Measurements from ENCODE around the gene SORT1. TPM values are rescaled to one million over a fixed set of nuclear protein-coding genes. Genes with fewer than 3 reads are reported as not detected.

Gene SORT1
- total RNA-seq, 1 donor from 2014 or later, result 30.7 TPM

DNA sequence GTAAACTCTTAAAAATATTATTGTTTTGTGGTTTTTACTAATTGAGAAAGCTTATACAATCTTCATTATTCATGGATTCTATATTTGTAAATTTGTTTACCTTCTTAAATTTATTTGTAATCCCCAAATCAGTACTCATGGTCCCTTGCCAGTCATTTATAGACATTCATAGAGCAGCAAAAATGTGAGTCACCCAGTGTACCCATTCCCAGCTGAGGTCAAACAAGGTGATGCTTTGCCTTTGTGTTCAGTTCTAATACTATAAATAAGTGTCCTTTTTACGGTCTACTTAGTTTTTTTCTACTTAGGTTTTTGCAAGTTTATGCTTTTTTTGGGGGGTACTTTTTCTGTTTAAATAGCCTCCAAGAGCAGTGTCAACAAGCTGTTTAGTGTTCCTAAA, 36.1 kb downstream of the SORT1 start:
- no peaks in the 10 kb centered on the region for H3K27me3 ChIP-seq
- H3K27ac ChIP-seq, result no peak overlapping the region
- intact Hi-C loops (cut with DNase I), result no loop called here
- TF ChIP-seq POLR2AphosphoS5 (IDR thresholded peaks at IDR 0.05; ENCODE audit: insufficient read depth in 1 of 2, low read depth in 1 of 2) (no peak), CTCF (IDR thresholded peaks at IDR 0.05) (no peak), POLR2A (IDR thresholded peaks at IDR 0.05) (no peak)
- no peaks in the 10 kb centered on the region for H3K9me3 ChIP-seq
- no peak for DNase-seq (ENCODE audit: extremely low spot score in 2 of 2)
- peaks cover 0 to 2% of the 10 kb centered on the region in 2 donors for H3K36me3 ChIP-seq
- H3K4me1 ChIP-seq, result peaks cover 8% of the 10 kb centered on the region
- no peak overlapping the region for H3K4me3 ChIP-seq

DNA sequence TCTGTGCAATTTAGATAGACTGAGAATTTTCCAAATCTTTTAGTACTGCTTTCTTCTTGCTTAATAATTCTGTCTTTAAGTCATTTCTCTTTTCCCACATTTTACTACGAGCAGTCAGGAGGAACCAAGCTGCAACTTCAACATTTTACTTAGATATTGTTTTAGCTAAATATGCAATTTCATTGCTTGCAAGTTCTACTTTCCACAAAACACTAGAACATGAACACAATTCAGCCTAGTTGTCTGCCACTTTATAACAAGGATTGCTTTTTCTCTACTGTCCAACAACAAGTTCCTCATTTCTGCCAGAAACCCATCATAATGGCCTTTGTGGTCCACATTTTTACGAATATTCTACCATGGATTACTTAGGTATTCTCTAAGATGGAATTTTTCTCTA, 36.6 kb downstream of the SORT1 start:
- no peaks in the 10 kb centered on the region for H3K27me3 ChIP-seq
- H3K4me1 ChIP-seq, result peaks cover 8% of the 10 kb centered on the region
- H3K4me3 ChIP-seq, result no peak overlapping the region
- no peak for TF ChIP-seq POLR2AphosphoS5 (IDR thresholded peaks at IDR 0.05; ENCODE audit: insufficient read depth in 1 of 2, low read depth in 1 of 2)
- no peaks in the 10 kb centered on the region for H3K36me3 ChIP-seq
- intact Hi-C loops (cut with DNase I), result no loop called here
- no peaks in the 10 kb centered on the region for H3K9me3 ChIP-seq
- no peak for DNase-seq (ENCODE audit: extremely low spot score in 2 of 2)
- H3K27ac ChIP-seq, result no peak overlapping the region

- Histone ChIP-seq H3K4me3 (no peak overlapping the region), H3K9me3 (no peaks in the 10 kb centered on the region), H3K27ac (no peak overlapping the region), H3K4me1 (peaks cover 8% of the 10 kb centered on the region), H3K36me3 (no peaks in the 10 kb centered on the region), H3K27me3 (no peaks in the 10 kb centered on the region)
- intact Hi-C loops (cut with DNase I), result no loop called here
- TF ChIP-seq POLR2AphosphoS5 (IDR thresholded peaks at IDR 0.05; ENCODE audit: insufficient read depth in 1 of 2, low read depth in 1 of 2), result no peak
- no peak for TF ChIP-seq POLR2A (IDR thresholded peaks at IDR 0.05)
- TF ChIP-seq CTCF (IDR thresholded peaks at IDR 0.05), result no peak
- DNase-seq (ENCODE audit: extremely low spot score in 2 of 2), result no peak
These were observed 40.1 kb downstream of the SORT1 start for GRCh38 chr1:109357616-109358015.

DNA sequence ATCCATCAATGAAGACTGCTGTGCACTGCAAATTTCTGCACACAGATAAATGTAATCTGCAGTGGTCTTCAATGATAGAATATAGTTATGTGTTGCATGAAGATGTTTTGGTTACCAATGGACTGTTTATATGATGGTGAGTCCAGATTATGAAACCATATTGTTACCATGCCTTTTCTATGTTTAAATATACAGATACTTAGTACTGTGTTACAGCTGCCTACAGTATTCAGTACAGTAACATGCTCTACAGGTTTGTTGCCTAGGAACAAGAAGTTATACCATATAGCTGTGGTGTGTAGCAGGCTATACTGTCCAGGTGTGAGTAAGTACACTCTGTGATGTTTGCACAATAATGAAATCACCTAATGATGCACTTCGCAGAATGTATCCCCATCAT, 40.8 kb downstream of the SORT1 start:
- H3K4me1 ChIP-seq, result peaks cover 4% of the 10 kb centered on the region
- DNase-seq (ENCODE audit: extremely low spot score in 2 of 2), result no peak
- H3K27me3 ChIP-seq, result no peaks in the 10 kb centered on the region
- no peak for TF ChIP-seq POLR2A (IDR thresholded peaks at IDR 0.05)
- TF ChIP-seq POLR2AphosphoS5 (IDR thresholded peaks at IDR 0.05; ENCODE audit: insufficient read depth in 1 of 2, low read depth in 1 of 2), result no peak
- no peak for TF ChIP-seq CTCF (IDR thresholded peaks at IDR 0.05)
- intact Hi-C loops (cut with DNase I), result no loop called here
- H3K27ac ChIP-seq, result no peak overlapping the region
- H3K36me3 ChIP-seq, result no peaks in the 10 kb centered on the region
- no peak overlapping the region for H3K4me3 ChIP-seq
- H3K9me3 ChIP-seq, result no peaks in the 10 kb centered on the region

GRCh38 chr1:109356505-109356904, 41.2 kb downstream of the SORT1 start:
- no peak for TF ChIP-seq POLR2A (IDR thresholded peaks at IDR 0.05)
- TF ChIP-seq POLR2AphosphoS5 (IDR thresholded peaks at IDR 0.05; ENCODE audit: insufficient read depth in 1 of 2, low read depth in 1 of 2), result no peak
- no peak for TF ChIP-seq CTCF (IDR thresholded peaks at IDR 0.05)
- H3K4me1 ChIP-seq, result no peaks in the 10 kb centered on the region
- H3K27me3 ChIP-seq, result no peaks in the 10 kb centered on the region
- intact Hi-C loops (cut with DNase I), result no loop called here
- no peak overlapping the region for H3K4me3 ChIP-seq
- no peak overlapping the region for H3K27ac ChIP-seq
- DNase-seq (ENCODE audit: extremely low spot score in 2 of 2), result no peak
- no peaks in the 10 kb centered on the region for H3K36me3 ChIP-seq
- no peaks in the 10 kb centered on the region for H3K9me3 ChIP-seq

DNA sequence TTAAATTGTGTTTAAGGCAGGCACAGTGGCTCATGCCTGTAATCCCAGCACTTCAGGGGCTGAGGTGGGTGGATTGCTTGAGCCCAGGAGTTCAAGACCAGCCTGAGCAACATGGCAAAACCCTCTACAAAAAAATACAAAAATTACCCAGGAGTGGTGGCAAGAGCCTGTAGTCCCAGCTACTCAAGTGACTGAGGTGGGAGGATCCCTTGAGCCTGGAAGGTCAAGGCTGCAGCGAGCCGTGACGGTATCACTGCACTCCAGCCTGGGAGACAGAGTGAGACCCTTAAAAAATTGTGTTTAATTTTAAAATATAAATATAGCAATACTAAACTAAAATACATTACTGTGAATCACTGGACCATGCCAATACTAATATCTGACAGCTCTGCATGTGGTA, 42.8 kb downstream of the SORT1 start:
- Histone ChIP-seq H3K4me3 (no peak overlapping the region), H3K4me1 (no peaks in the 10 kb centered on the region), H3K36me3 (no peaks in the 10 kb centered on the region), H3K9me3 (no peaks in the 10 kb centered on the region), H3K27ac (no peak overlapping the region), H3K27me3 (no peaks in the 10 kb centered on the region)
- intact Hi-C loops (cut with DNase I), result no loop called here
- no peak for DNase-seq (ENCODE audit: extremely low spot score in 2 of 2)
- TF ChIP-seq CTCF (IDR thresholded peaks at IDR 0.05) (no peak), POLR2AphosphoS5 (IDR thresholded peaks at IDR 0.05; ENCODE audit: insufficient read depth in 1 of 2, low read depth in 1 of 2) (no peak), POLR2A (IDR thresholded peaks at IDR 0.05) (no peak)
